ENCODE data around the gene ZBTB45. TPM values are rescaled to one million over a fixed set of nuclear protein-coding genes. Genes with fewer than 3 reads are reported as not detected.

ZBTB45 gene
- polyA plus RNA-seq: 1 to 10 TPM; 6.4 to 7.4 TPM

DNA sequence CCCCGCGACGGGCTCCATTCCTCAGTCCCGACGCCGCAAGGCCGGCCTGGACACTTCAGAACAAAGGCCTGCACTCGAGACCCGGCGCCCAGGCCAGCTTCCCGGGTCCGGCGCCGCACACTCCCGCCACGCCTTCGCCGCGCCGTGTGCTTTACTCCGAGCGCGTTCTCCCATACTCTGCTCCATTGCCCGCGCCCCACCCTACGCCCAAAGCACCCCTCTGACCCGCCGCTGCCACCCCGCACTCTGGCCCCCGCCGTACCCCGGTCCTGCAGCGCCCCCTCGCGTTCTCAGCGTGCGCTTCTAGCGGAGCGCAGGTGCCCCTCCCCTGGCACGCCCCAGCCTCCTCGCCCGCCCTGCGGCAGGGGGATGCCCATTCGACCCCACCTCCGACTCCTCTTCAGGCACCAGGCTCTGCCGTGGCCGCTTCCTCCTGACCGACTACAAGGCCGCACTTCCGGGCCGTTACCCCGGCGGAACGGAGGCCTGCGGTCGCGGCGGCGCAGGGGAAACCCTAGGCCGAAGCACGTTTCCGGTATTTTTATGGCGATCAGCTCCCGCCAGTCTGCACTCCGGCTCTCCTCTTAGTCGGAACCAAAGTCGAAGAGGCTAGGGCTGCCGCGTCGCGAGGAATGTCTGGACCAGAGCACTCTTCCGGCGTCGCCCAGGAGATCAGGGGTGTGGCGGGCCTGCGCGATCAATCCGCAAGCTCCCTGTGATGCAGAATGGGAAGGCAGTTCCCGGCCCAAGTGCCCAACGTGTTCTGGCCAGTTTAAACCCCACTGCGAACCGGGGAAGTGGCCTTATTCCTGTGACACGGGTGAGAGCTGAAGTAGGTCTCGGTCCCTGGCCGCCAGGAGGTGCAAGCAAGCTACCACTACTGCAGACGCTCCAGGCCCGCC is at the start of gene ZBTB45:
TSS of gene ZBTB45 (minus strand) at position 456 of the 902 bp plus-strand sequence. CDS start 2,137 bp downstream, outside the sequence.
- Histone ChIP-seq H3K36me3 (ENCODE audit: control insufficient read depth in 2 of 2, insufficient read depth in 2 of 2, low read length in 1 of 2) (peaks cover 0 to 16% of the 10 kb centered on the region in 2 donors), H3K27ac (ENCODE audit: low read depth in 2 of 2, low read length in 1 of 2) (peak within 1 kb of the TSS; percentile 99), H3K27me3 (ENCODE audit: control insufficient read depth in 1 of 2, insufficient read depth in 2 of 2, low read length in 2 of 2) (no peaks in the 10 kb centered on the region), H3K4me3 (ENCODE audit: low read depth in 1 of 2, low read length in 2 of 2) (peak within 1 kb of the TSS; percentile 72 to 92), H3K4me1 (ENCODE audit: control insufficient read depth in 2 of 2, insufficient read depth in 2 of 2, low read length in 1 of 2) (peaks cover 14 to 19% of the 10 kb centered on the region in 2 donors), H3K9me3 (ENCODE audit: control insufficient read depth in 2 of 2, insufficient read depth in 1 of 2, low read depth in 1 of 2, low read length in 1 of 2) (no peaks in the 10 kb centered on the region)
- WGBS, 2 donors: 0 to 1% methylated on average over 86 to 87 of the region's 87 CpGs

DNA sequence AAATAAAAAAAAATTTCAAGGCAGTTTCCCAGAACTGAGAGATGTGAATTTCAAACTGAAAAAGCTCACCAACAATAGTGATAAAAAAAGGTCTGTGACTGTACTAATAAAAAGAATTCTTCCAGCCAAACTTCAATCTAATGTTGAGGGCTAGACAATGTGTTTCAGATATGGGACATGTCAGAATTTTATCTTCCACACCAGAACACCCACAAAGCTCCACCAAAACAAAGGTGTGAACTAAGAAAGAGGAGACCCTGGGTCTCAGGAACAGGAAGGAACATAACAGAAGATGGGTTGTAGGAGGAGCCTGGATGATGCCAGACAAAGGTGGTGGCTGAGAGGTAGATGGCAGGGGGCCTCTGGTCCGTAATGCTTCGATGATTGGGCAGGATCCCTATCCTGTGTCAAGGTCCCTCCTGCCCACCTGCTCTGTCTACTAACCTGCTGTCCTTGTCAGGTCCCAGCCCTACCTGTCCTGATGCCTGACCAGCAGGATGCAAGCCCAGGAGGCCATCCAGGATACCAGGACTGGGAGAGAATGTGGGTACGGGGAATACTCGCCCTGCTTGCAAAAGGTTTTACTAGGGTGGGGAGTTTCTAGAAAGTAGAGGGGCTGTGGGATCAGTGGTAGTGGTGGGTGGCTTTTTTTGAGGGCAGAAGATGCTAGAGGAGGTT is 49.0 kb upstream of the ZBTB45 start:
- H3K4me1 ChIP-seq (ENCODE audit: control insufficient read depth in 2 of 2, insufficient read depth in 2 of 2, low read length in 1 of 2): peaks cover 0 to 4% of the 10 kb centered on the region in 2 donors
- no peak overlapping the region for H3K4me3 ChIP-seq (ENCODE audit: low read depth in 1 of 2, low read length in 2 of 2)
- no peaks in the 10 kb centered on the region for H3K9me3 ChIP-seq (ENCODE audit: control insufficient read depth in 2 of 2, insufficient read depth in 1 of 2, low read depth in 1 of 2, low read length in 1 of 2)
- peaks cover 3 to 21% of the 10 kb centered on the region in 2 donors for H3K36me3 ChIP-seq (ENCODE audit: control insufficient read depth in 2 of 2, insufficient read depth in 2 of 2, low read length in 1 of 2)
- no peak overlapping the region for H3K27ac ChIP-seq (ENCODE audit: low read depth in 2 of 2, low read length in 1 of 2)
- H3K27me3 ChIP-seq (ENCODE audit: control insufficient read depth in 1 of 2, insufficient read depth in 2 of 2, low read length in 2 of 2): no peaks in the 10 kb centered on the region
- 91% methylated on average over 4 of the region's 4 CpGs for WGBS, 2 donors

DNA sequence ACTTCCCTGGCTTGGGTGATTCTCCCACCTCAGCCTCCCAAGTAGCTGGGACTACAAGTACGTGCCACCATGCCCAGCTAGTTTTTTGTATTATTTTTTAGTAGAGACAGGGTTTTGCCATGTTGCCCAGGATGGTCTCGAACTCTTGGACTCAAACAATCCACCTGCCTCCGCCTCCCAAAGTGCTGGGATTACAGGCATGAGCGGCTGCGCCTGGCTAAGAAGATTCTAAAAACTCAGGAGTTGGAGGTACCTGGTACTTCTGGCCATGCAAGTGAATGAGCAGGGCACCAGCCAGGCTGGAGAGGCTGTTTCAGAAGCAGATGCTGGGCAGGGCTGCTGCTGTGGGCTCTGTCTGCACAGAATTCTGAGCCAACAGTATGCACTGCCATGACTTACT is 47.4 kb upstream of the ZBTB45 start:
- Histone ChIP-seq H3K4me1 (ENCODE audit: control insufficient read depth in 2 of 2, insufficient read depth in 2 of 2, low read length in 1 of 2) (peaks cover 0 to 15% of the 10 kb centered on the region in 2 donors), H3K36me3 (ENCODE audit: control insufficient read depth in 2 of 2, insufficient read depth in 2 of 2, low read length in 1 of 2) (peaks cover 3 to 21% of the 10 kb centered on the region in 2 donors), H3K27me3 (ENCODE audit: control insufficient read depth in 1 of 2, insufficient read depth in 2 of 2, low read length in 2 of 2) (no peaks in the 10 kb centered on the region), H3K4me3 (ENCODE audit: low read depth in 1 of 2, low read length in 2 of 2) (no peak overlapping the region), H3K9me3 (ENCODE audit: control insufficient read depth in 2 of 2, insufficient read depth in 1 of 2, low read depth in 1 of 2, low read length in 1 of 2) (no peaks in the 10 kb centered on the region), H3K27ac (ENCODE audit: low read depth in 2 of 2, low read length in 1 of 2) (no peak overlapping the region)
- WGBS, 2 donors: 96 to 97% methylated on average over 5 of the region's 5 CpGs

DNA sequence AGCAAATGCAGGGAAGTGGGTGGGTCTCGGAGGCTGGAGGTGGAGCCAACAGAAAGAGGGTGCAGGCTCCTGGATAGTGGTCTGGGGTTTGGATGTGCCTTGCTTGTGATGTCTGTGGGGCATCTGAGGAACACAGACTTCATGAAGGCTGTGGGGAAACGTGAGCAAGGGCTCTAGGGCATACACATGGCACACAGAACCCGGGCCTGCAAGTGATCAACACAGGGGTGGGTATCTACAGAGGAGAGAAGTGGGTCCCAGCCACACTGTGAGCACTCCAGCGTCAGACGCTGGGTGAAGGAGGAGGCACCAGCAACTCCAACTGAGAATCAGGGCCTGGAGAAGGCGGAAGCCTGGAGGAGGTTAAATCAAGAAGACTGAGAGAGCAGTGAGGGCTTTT is 44.2 kb upstream of the ZBTB45 start:
- 68 to 69% methylated on average over 6 of the region's 6 CpGs for WGBS, 2 donors

DNA sequence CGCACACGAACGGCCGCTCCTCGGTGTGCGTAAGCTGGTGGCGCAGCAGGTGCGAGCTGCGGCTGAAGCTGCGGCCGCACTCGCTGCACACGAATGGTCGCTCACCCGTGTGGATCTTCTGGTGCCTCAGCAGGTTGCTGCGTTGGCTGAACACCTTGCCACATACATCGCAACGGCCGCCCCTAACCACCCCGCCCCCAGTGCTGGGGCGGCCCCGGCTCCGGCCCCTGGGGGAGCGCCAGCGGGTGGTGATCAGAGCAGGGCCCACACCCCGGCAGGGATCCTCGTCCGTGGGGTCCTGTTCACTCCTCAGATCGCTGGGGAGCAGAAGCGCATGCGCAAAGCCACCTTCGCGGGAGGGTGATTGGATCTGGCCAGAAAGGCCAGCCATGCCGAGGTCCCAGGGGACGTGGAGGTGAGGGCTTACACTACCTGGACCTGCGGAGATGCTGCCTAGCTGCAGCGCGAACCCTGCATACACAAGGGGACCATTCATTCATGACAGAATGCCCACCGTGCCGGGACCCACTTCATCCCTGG is 43.5 kb upstream of the ZBTB45 start:
- Histone ChIP-seq H3K4me3 (ENCODE audit: low read depth in 1 of 2, low read length in 2 of 2) (peak overlapping the region; percentile 34 to 52), H3K9me3 (ENCODE audit: control insufficient read depth in 2 of 2, insufficient read depth in 1 of 2, low read depth in 1 of 2, low read length in 1 of 2) (no peaks in the 10 kb centered on the region), H3K4me1 (ENCODE audit: control insufficient read depth in 2 of 2, insufficient read depth in 2 of 2, low read length in 1 of 2) (peaks cover 2 to 26% of the 10 kb centered on the region in 2 donors), H3K27me3 (ENCODE audit: control insufficient read depth in 1 of 2, insufficient read depth in 2 of 2, low read length in 2 of 2) (no peaks in the 10 kb centered on the region), H3K36me3 (ENCODE audit: control insufficient read depth in 2 of 2, insufficient read depth in 2 of 2, low read length in 1 of 2) (no peaks in the 10 kb centered on the region), H3K27ac (ENCODE audit: low read depth in 2 of 2, low read length in 1 of 2) (no peak overlapping the region)
- 2 to 4% methylated on average over 40 of the region's 40 CpGs for WGBS, 2 donors

More for the DNA sequence above, 44.2 kb upstream of the ZBTB45 start:
- Histone ChIP-seq H3K4me1 (ENCODE audit: control insufficient read depth in 2 of 2, insufficient read depth in 2 of 2, low read length in 1 of 2) (peaks cover 2 to 26% of the 10 kb centered on the region in 2 donors), H3K36me3 (ENCODE audit: control insufficient read depth in 2 of 2, insufficient read depth in 2 of 2, low read length in 1 of 2) (no peaks in the 10 kb centered on the region), H3K4me3 (ENCODE audit: low read depth in 1 of 2, low read length in 2 of 2) (no peak overlapping the region), H3K9me3 (ENCODE audit: control insufficient read depth in 2 of 2, insufficient read depth in 1 of 2, low read depth in 1 of 2, low read length in 1 of 2) (no peaks in the 10 kb centered on the region), H3K27ac (ENCODE audit: low read depth in 2 of 2, low read length in 1 of 2) (no peak overlapping the region), H3K27me3 (ENCODE audit: control insufficient read depth in 1 of 2, insufficient read depth in 2 of 2, low read length in 2 of 2) (no peaks in the 10 kb centered on the region)

DNA sequence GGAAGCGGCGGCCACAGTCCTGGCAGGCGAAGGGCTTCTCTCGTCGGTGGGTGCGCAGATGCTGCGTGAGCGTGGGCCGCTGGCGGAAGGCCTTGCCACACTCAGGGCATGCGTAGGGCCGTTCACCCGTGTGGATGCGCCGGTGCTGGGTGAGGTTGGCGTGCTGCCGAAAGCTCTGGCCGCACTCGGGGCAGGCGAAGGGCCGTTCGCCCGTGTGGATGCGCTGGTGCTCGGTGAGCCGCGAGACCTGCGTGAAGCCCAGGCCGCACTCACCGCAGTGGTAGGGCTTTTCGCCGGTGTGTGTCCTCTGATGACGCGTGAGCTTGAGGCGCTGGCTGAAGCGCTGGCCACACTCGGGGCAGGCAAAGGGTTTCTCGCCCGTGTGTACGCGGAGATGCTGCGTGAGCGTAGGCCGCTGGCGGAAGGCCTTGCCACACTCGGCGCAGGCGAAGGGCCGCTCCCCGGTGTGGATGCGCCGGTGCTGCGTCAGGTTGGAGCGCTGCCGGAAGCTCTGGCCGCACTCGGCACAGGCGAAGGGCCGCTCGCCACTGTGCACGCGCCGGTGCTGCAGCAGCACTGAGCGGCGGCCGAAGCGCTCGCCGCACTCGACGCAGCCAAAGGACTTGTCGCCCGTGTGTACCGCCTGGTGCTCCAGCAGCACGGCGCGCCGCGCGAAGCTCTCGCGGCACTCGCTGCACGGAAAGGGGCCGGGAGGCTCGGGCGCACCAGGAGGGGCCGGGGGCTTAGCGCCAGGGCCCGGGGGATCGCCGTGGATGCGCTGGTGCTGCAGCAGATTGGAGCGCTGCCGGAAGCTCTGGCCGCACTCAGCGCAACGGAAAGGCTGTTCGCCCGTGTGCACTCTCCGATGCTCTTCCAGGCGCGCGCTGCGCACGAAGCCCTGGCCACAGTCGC is 42.8 kb upstream of the ZBTB45 start:
- peak overlapping the region; percentile 15 to 71 for H3K27ac ChIP-seq (ENCODE audit: low read depth in 2 of 2, low read length in 1 of 2)
- H3K27me3 ChIP-seq (ENCODE audit: control insufficient read depth in 1 of 2, insufficient read depth in 2 of 2, low read length in 2 of 2): no peaks in the 10 kb centered on the region
- H3K36me3 ChIP-seq (ENCODE audit: control insufficient read depth in 2 of 2, insufficient read depth in 2 of 2, low read length in 1 of 2): no peaks in the 10 kb centered on the region
- no peaks in the 10 kb centered on the region for H3K9me3 ChIP-seq (ENCODE audit: control insufficient read depth in 2 of 2, insufficient read depth in 1 of 2, low read depth in 1 of 2, low read length in 1 of 2)
- WGBS, 2 donors: 5 to 7% methylated on average over 107 of the region's 107 CpGs
- peaks cover 2 to 26% of the 10 kb centered on the region in 2 donors for H3K4me1 ChIP-seq (ENCODE audit: control insufficient read depth in 2 of 2, insufficient read depth in 2 of 2, low read length in 1 of 2)
- peak overlapping the region; percentile 34 to 52 for H3K4me3 ChIP-seq (ENCODE audit: low read depth in 1 of 2, low read length in 2 of 2)

DNA sequence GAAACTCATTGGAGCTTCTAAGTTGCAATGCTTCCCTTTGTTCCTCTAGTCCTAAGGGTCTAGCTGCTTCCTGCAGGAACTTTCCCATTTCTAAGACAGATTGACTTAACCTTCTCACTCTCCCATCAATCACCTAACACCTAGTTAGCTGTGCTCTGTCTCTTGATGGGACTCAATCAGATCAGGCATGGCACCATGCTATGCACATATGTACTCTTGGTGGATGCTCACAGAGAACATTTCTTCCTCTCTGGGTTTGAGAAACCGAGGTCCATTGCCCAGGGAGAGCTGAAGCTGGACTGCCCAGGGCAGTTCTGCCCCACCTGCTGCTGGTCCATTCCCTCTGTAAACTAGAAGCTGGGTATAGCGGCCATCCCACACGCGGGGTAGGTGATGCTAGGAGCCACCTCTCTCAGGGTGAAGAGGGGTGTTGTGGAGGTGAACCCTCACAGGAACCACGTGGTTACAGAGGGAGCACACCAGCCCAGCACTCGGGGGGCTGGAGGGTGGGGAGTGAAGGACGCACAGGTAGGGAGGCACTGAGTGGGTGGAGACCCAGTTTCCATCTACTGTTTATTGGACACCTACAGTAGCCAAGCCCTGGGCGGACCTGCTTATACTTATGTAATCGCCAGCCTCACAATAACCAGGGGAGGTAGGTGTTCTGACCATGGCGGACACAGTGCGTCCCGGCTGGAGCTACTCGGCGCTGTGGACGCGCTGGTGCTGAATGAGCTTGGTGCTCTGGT is 41.9 kb upstream of the ZBTB45 start:
- Histone ChIP-seq H3K36me3 (ENCODE audit: control insufficient read depth in 2 of 2, insufficient read depth in 2 of 2, low read length in 1 of 2) (peaks cover 0 to 2% of the 10 kb centered on the region in 2 donors), H3K4me1 (ENCODE audit: control insufficient read depth in 2 of 2, insufficient read depth in 2 of 2, low read length in 1 of 2) (peaks cover 2 to 34% of the 10 kb centered on the region in 2 donors), H3K9me3 (ENCODE audit: control insufficient read depth in 2 of 2, insufficient read depth in 1 of 2, low read depth in 1 of 2, low read length in 1 of 2) (no peaks in the 10 kb centered on the region), H3K4me3 (ENCODE audit: low read depth in 1 of 2, low read length in 2 of 2) (peak overlapping the region; percentile 34 to 52), H3K27ac (ENCODE audit: low read depth in 2 of 2, low read length in 1 of 2) (peak overlapping the region; percentile 15 to 71), H3K27me3 (ENCODE audit: control insufficient read depth in 1 of 2, insufficient read depth in 2 of 2, low read length in 2 of 2) (no peaks in the 10 kb centered on the region)
- 45 to 46% methylated on average over 16 of the region's 16 CpGs for WGBS, 2 donors

DNA sequence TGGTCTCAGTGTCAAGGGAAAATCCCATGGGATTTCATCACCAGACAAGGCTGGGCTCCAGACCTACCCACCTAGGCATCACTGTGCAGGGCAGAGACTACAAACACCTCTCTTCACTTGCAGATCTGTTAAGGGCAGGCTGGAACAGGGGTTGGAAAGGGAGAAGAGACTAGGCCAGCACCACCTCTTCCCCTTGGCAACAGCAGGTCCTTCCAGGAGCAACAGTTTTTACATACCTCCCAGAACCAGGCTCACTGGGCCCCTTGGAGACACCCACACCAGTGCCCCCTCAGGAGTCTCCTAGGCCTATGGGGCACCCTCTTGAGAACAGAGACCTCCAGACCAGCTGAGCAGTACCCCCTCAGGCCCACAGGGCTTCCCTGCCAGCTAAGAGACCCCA is 41.3 kb upstream of the ZBTB45 start:
- Histone ChIP-seq H3K4me3 (ENCODE audit: low read depth in 1 of 2, low read length in 2 of 2) (no peak overlapping the region), H3K27ac (ENCODE audit: low read depth in 2 of 2, low read length in 1 of 2) (no peak overlapping the region), H3K4me1 (ENCODE audit: control insufficient read depth in 2 of 2, insufficient read depth in 2 of 2, low read length in 1 of 2) (peaks cover 2 to 38% of the 10 kb centered on the region in 2 donors), H3K27me3 (ENCODE audit: control insufficient read depth in 1 of 2, insufficient read depth in 2 of 2, low read length in 2 of 2) (no peaks in the 10 kb centered on the region), H3K9me3 (ENCODE audit: control insufficient read depth in 2 of 2, insufficient read depth in 1 of 2, low read depth in 1 of 2, low read length in 1 of 2) (no peaks in the 10 kb centered on the region), H3K36me3 (ENCODE audit: control insufficient read depth in 2 of 2, insufficient read depth in 2 of 2, low read length in 1 of 2) (peaks cover 0 to 9% of the 10 kb centered on the region in 2 donors)
